Stomach (tissue), 9 donors: ENCODE data around the gene ANGPTL2. TPM values are rescaled to one million over a fixed set of nuclear protein-coding genes. Genes with fewer than 3 reads are reported as not detected.

Experiments
- DNase-seq, 2 donors: peaks; one replicate each; pipeline versions ENCODE4 v3.0.0 to v3.0.0-alpha.2; 2013 to 2019
- H3K27ac ChIP-seq, 5 donors: fragments of 200-600 bp in 4 of 5; sonication (generic) in 4 of 5; one replicate each; pipeline ENCODE4 v1.5.1; 2013 to 2019; ENCODE audit warnings: mild to moderate bottlenecking in 1 of 5, moderate library complexity in 1 of 5
- H3K27me3 ChIP-seq, 3 donors: fragments of 200-600 bp; sonication (generic); one replicate each; pipeline ENCODE4 v1.5.1; 2017 to 2019; ENCODE audit warnings: mixed run types in 1 of 3
- H3K36me3 ChIP-seq, 4 donors: fragments of 200-600 bp; sonication (generic); 1 replicate in 3 of 4; 2 replicates in 1 of 4; pipeline ENCODE4 v1.5.1; 2016 to 2019
- H3K4me1 ChIP-seq, 4 donors: fragments of 200-600 bp; sonication (generic); one replicate each; pipeline ENCODE4 v1.5.1; 2016 to 2019
- H3K4me3 ChIP-seq, 4 donors: fragments of 200-600 bp; sonication (generic) in 3 of 4; one replicate each; pipeline ENCODE4 v1.5.1; 2016 to 2019; ENCODE audit warnings: mild to moderate bottlenecking in 1 of 4
- H3K9me3 ChIP-seq, 4 donors: fragments of 200-600 bp; sonication (generic); one replicate each; pipeline ENCODE4 v1.5.1; 2016 to 2019
- CTCF ChIP-seq, 7 experiments: fragments of 450-650 bp in 4 of 7; fragments of 200-600 bp in 3 of 7; sonication (generic) in 3 of 7; IDR thresholded peaks; one replicate each; pipeline ENCODE4 v1.5.1; 2016 to 2019; ENCODE audit warnings: antibody characterized with exemption in 7 of 7, control low read depth in 2 of 7, mild to moderate bottlenecking in 1 of 7
- EP300 ChIP-seq: sonication (generic); formaldehyde crosslinking; IDR thresholded peaks from one replicate; pipeline ENCODE4 v1.6.1; 2017; ENCODE audit warnings: antibody characterized with exemption
- POLR2A ChIP-seq, 4 donors: fragments of 450-650 bp; IDR thresholded peaks; one replicate each; pipeline ENCODE4 v1.6.1; 2016; ENCODE audit warnings: antibody characterized with exemption in 4 of 4, control low read depth in 2 of 4, mild to moderate bottlenecking in 1 of 4, moderate library complexity in 1 of 4
- POLR2AphosphoS5 ChIP-seq, 3 donors: sonication (generic); formaldehyde crosslinking; IDR thresholded peaks; one replicate each; pipeline ENCODE4 v1.6.1; 2016; ENCODE audit warnings: antibody characterized with exemption in 3 of 3
- WGBS, 5 donors: extraction: QIAGEN DNeasy Blood & Tissue Kit in 3 of 5; methylation state at CpG; one replicate each; pipeline versions ENCODE4 v1.1.5 to v1.1.7; 2013 to 2018; 5-methylcytosine and 5-hydroxymethylcytosine counted together
- intact Hi-C: fragments of 100-400 bp; cut with DNase I; formaldehyde crosslinking; loops from one replicate; pipeline ENCODE4 v1.15.1; 2023; ENCODE audit warnings: low total_unique reads
- polyA plus RNA-seq, 3 donors: library from polyadenylated mRNA; stranded (reverse); fragments of 200-250 nt; gene quantifications; one replicate each; pipeline ENCODE4 v1.2.3, GENCODE V29; 2013
- total RNA-seq, 5 donors: library from RNA; depleted of rRNA; stranded (reverse); fragments of >200 nt; gene quantifications; one replicate each; pipeline versions ENCODE4 v1.1.0 to v1.2.3, GENCODE V29; 2014 to 2016
- donor health status: healthy with polysubstance abuse.
- donor health status: Bipolar disorder and iron deficiency.
- donor health status: healthy.

Gene ANGPTL2
- total and polyA plus RNA-seq, 8 donors: 5.7 to 26.3 (median 10.2) TPM

- peak in 1 of 2 donors; percentile 19 for DNase-seq
- no peak overlapping the region for H3K4me3 ChIP-seq
- WGBS, 5 donors: 95 to 98% (median 97%) methylated on average over 3 of the region's 3 CpGs
- H3K27me3 ChIP-seq: no peaks in the 10 kb centered on the region
- H3K4me1 ChIP-seq: no peaks in the 10 kb centered on the region
- H3K9me3 ChIP-seq: no peaks in the 10 kb centered on the region
- H3K36me3 ChIP-seq: no peaks in the 10 kb centered on the region
- no peak overlapping the region for H3K27ac ChIP-seq
- intact Hi-C loops: no loop called here
- no peak for TF ChIP-seq CTCF (IDR thresholded peaks at IDR 0.05)
These were observed 19.9 kb upstream of the ANGPTL2 start for GRCh38 chr9:127142291-127142690.

GRCh38 chr9:127140842-127141675 lies 18.6 kb upstream of the ANGPTL2 start:
- intact Hi-C loops: no loop called here
- H3K27ac ChIP-seq: no peak overlapping the region
- WGBS, 5 donors: 68 to 84% (median 79%) methylated on average over 9 of the region's 9 CpGs

GRCh38 chr9:127140181-127140580 lies 17.7 kb upstream of the ANGPTL2 start:
- no peaks in the 10 kb centered on the region for H3K36me3 ChIP-seq
- H3K27me3 ChIP-seq: no peaks in the 10 kb centered on the region
- intact Hi-C loops: no loop called here
- H3K4me3 ChIP-seq: no peak overlapping the region
- H3K27ac ChIP-seq: no peak overlapping the region
- WGBS, 5 donors: 93 to 98% (median 95%) methylated on average over 6 of the region's 6 CpGs
- H3K9me3 ChIP-seq: no peaks in the 10 kb centered on the region
- TF ChIP-seq CTCF (IDR thresholded peaks at IDR 0.05): no peak
- TF ChIP-seq EP300: no peak
- no peak for TF ChIP-seq POLR2A (IDR thresholded peaks at IDR 0.05)
- no peak for TF ChIP-seq POLR2AphosphoS5 (IDR thresholded peaks at IDR 0.05)
- peaks cover 0 to 15% (median 7%) of the 10 kb centered on the region in 4 donors for H3K4me1 ChIP-seq
- DNase-seq: peak in 1 of 2 donors; percentile 15

More at GRCh38 chr9:127140842-127141675, 18.6 kb upstream of the ANGPTL2 start:
- no peaks in the 10 kb centered on the region for H3K9me3 ChIP-seq
- no peaks in the 10 kb centered on the region for H3K36me3 ChIP-seq
- DNase-seq: peak in 1 of 2 donors; percentile 10
- H3K27me3 ChIP-seq: no peaks in the 10 kb centered on the region
- H3K4me1 ChIP-seq: peaks cover 0 to 6% (median 3%) of the 10 kb centered on the region in 4 donors
- TF ChIP-seq POLR2AphosphoS5 (IDR thresholded peaks at IDR 0.05) (no peak), CTCF (IDR thresholded peaks at IDR 0.05) (no peak)
- no peak overlapping the region for H3K4me3 ChIP-seq

GRCh38 chr9:127139775-127140174 lies 17.3 kb upstream of the ANGPTL2 start:
- Histone ChIP-seq H3K4me3 (no peak overlapping the region), H3K27me3 (no peaks in the 10 kb centered on the region), H3K4me1 (peaks cover 0 to 19% (median 9%) of the 10 kb centered on the region in 4 donors), H3K27ac (no peak overlapping the region), H3K9me3 (no peaks in the 10 kb centered on the region), H3K36me3 (no peaks in the 10 kb centered on the region)
- peak in 1 of 2 donors; percentile 5 for DNase-seq
- WGBS, 5 donors: 94 to 99% (median 97%) methylated on average over 6 of the region's 6 CpGs
- intact Hi-C loops: no loop called here
- TF ChIP-seq POLR2AphosphoS5 (IDR thresholded peaks at IDR 0.05) (no peak), EP300 (no peak), POLR2A (IDR thresholded peaks at IDR 0.05) (no peak), CTCF (IDR thresholded peaks at IDR 0.05) (no peak)
